Rectal smooth muscle tissue (tissue), 1 donor: ENCODE results near the gene MT1H.

Experiments
- H3K27ac ChIP-seq: one replicate; pipeline ENCODE4 v1.7.0; 2013; ENCODE audit warnings: low read depth, low read length, inconsistent platforms
- H3K27me3 ChIP-seq: one replicate; pipeline ENCODE4 v1.7.0; 2013; ENCODE audit warnings: low read length; ENCODE audit not compliant: control insufficient read depth, insufficient read depth
- H3K36me3 ChIP-seq: one replicate; pipeline ENCODE4 v1.7.0; 2013; ENCODE audit warnings: low read length; ENCODE audit not compliant: control insufficient read depth, insufficient read depth
- H3K4me1 ChIP-seq: one replicate; pipeline ENCODE4 v1.7.0; 2013; ENCODE audit warnings: low read length; ENCODE audit not compliant: control insufficient read depth, insufficient read depth
- H3K4me3 ChIP-seq: one replicate; pipeline ENCODE4 v1.7.0; 2013; ENCODE audit warnings: low read length
- H3K9ac ChIP-seq: one replicate; pipeline ENCODE4 v1.7.0; 2013; ENCODE audit warnings: low read length

Gene MT1H

GRCh38 chr16:56631197-56631596 lies 38.4 kb upstream of the MT1H start:
- H3K4me1 ChIP-seq: peaks cover 6% of the 10 kb centered on the region
- no peak overlapping the region for H3K4me3 ChIP-seq
- H3K36me3 ChIP-seq: no peaks in the 10 kb centered on the region
- peaks cover 14% of the 10 kb centered on the region for H3K27me3 ChIP-seq
- H3K27ac ChIP-seq: peak overlapping the region; percentile 15
- no peak overlapping the region for H3K9ac ChIP-seq

DNA sequence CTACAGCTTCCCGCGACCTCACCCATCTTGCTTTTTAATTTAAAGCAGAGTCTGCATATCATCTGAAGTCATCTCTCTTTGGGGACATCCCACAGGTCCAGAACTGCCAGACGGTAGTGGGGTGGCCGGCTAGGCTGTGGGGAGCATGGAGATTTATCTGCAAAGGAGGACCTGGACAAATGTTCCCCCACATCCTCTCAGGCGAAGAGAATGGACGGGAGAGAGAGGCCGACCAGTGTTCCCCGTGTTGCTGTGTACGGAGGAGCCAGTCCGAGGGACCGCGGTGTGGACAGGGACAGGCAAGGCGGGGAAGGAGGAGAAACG lies 37.8 kb upstream of the MT1H start:
- H3K4me3 ChIP-seq: peak overlapping the region; percentile 62
- peaks cover 3% of the 10 kb centered on the region for H3K4me1 ChIP-seq
- H3K9ac ChIP-seq: no peak overlapping the region
- peaks cover 18% of the 10 kb centered on the region for H3K27me3 ChIP-seq
- no peaks in the 10 kb centered on the region for H3K36me3 ChIP-seq
- H3K27ac ChIP-seq: peak overlapping the region; percentile 68

DNA sequence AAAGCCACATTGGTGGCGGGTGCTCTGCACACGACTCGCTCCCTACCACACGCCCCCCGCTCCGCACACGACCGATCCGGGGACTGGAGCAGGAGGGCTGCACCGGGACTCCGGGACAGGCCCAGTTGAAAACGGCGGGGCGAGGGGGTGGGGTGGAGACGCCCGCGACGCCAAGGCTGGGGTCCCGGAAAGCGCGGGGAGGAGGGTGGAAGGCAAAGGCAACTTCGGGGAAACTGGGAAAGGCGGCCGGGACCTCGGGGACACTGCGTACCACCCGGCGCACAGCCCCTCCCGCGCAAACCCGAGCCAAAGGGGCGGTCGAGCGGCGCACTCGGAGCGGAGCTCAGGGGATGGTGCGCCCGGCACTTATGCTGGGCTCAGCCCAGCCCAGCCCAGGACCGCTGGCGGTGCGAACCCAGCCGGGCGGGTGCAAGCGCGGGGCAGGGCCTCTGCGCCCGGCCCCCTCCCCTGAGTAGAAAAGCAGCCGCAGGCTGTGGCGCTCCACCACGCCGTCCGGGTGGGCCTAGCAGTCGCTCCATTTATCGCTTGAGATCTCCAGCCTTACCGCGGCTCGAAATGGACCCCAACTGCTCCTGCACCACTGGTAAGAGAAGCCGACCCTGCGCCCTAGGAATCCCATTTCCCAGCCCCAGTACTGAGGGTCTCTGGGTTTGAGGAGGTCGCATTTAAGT lies 37.3 kb upstream of the MT1H start, which contains the start of gene MT1M:
Gene MT1M, plus strand, starts transcription at position 504 of the 692 bp plus-strand sequence. Its CDS starts 73 bp downstream, at position 577.
- H3K27me3 ChIP-seq: peaks cover 19% of the 10 kb centered on the region
- peak within 1 kb of the TSS; percentile 68 for H3K9ac ChIP-seq
- peak within 1 kb of the TSS; percentile 62 for H3K4me3 ChIP-seq
- H3K4me1 ChIP-seq: no peaks in the 10 kb centered on the region
- no peaks in the 10 kb centered on the region for H3K36me3 ChIP-seq
- peak within 1 kb of the TSS; percentile 68 for H3K27ac ChIP-seq

DNA sequence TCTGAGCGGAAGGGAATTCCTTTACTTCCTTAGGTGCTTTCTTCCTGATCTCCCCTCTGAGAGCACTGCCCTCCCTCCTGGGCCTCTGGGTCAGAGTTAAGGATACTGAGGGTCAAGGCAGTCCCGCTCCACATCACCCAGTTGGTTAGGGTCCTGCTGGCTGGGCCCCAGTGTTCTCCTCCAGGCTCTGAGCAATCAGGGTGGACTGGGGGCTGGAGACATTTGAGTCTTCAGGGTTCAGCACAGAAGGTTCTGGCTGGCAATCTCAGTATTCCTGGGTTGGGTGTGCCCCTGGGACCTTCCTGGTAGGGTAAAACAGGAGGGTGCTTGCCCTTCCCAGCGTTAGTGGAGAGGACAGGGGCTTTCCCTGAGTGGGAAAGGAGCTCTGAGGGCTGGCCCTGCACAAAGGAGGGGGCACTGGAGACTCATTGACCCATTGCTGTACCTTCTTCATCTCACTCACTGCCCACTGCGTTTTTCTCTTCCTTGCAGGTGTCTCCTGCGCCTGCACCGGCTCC lies 36.7 kb upstream of the MT1H start:
- Histone ChIP-seq H3K36me3 (no peaks in the 10 kb centered on the region), H3K27ac (peak overlapping the region; percentile 2), H3K4me3 (peak overlapping the region; percentile 62), H3K4me1 (no peaks in the 10 kb centered on the region), H3K9ac (peak overlapping the region; percentile 68), H3K27me3 (peaks cover 21% of the 10 kb centered on the region)

DNA sequence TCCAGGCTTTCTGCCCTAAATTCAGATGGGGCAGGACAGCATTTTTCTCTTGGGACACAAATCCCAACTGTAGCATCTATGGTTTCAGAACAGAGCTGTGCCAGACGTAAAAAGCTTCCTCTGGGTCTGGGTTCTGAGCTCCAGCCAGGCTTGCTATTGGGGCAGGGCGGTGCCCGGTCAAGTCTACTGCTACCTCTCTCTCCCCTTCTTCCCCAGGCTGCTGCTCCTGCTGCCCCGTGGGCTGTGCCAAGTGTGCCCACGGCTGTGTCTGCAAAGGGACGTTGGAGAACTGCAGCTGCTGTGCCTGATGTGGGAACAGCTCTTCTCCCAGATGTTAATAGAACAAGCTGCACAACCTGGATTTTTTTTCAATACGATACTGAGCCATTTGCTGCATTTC lies 36.1 kb upstream of the MT1H start:
- H3K27me3 ChIP-seq: peaks cover 28% of the 10 kb centered on the region
- H3K4me1 ChIP-seq: no peaks in the 10 kb centered on the region
- H3K36me3 ChIP-seq: no peaks in the 10 kb centered on the region
- H3K27ac ChIP-seq: no peak overlapping the region
- H3K4me3 ChIP-seq: peak overlapping the region; percentile 62
- H3K9ac ChIP-seq: no peak overlapping the region

DNA sequence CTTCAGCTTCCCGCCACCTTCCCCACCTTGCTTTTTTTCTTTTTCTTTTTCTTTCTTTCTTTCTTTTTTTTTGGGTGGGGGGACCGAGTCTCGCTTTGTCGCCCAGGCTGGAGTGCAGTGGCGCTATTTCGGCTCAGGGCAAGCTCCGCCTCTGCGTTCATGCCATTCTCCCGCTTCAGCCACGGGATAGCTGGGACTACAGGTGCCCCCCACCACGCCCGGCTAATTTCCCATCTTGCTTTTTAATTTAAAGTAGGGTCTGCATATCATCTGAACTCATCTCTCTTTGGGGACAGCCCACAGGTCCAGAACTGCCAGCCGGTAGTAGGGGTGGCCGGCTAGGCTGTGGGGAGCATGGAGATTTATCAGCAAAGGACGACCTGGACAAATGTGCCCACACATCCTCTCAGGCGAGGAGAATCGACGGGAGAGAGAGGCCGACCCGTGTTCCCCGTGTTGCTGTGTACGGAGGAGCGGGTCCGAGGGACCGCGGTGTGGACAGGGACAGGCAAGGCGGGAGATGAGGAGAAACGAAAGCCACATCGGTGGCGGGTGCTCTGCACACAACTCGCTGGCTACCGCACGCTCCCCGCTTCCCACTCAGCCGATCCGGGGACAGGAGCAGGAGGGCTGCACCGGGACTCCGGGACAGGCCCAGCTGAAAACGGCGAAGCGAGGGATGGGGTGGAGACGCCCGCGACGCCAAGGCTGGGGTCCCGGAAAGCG lies 34.7 kb upstream of the MT1H start:
- no peaks in the 10 kb centered on the region for H3K4me1 ChIP-seq
- peaks cover 37% of the 10 kb centered on the region for H3K27me3 ChIP-seq
- no peak overlapping the region for H3K27ac ChIP-seq
- peak overlapping the region; percentile 16 for H3K4me3 ChIP-seq
- H3K9ac ChIP-seq: no peak overlapping the region
- H3K36me3 ChIP-seq: no peaks in the 10 kb centered on the region

DNA sequence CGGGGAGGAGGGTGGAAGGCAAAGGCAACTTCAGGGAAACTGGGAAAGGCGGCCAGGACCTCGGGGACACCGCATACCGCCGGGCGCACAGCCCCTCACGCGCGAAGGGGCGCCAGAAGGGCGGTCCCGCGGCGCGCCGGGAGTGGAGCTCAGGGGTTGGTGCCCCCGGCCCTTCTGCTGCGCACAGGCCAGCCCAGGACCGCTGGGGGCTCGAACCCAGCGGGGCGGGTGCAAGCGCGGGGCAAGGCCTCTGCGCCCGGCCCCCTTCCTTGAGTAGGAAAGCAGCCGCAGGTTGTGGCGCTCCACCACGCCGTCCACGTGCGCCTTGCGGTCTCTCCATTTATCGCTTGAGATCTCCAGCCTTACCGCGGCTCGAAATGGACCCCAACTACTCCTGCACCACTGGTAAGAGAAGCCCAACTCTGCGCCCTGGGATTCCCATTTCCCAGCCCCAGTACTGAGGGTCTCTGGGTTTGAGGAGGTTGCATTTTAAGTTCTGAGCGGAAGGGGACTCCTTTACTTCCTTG lies 34.1 kb upstream of the MT1H start:
- Histone ChIP-seq H3K9ac (no peak overlapping the region), H3K27me3 (peaks cover 37% of the 10 kb centered on the region), H3K36me3 (no peaks in the 10 kb centered on the region), H3K4me3 (peak overlapping the region; percentile 16), H3K27ac (no peak overlapping the region), H3K4me1 (no peaks in the 10 kb centered on the region)

DNA sequence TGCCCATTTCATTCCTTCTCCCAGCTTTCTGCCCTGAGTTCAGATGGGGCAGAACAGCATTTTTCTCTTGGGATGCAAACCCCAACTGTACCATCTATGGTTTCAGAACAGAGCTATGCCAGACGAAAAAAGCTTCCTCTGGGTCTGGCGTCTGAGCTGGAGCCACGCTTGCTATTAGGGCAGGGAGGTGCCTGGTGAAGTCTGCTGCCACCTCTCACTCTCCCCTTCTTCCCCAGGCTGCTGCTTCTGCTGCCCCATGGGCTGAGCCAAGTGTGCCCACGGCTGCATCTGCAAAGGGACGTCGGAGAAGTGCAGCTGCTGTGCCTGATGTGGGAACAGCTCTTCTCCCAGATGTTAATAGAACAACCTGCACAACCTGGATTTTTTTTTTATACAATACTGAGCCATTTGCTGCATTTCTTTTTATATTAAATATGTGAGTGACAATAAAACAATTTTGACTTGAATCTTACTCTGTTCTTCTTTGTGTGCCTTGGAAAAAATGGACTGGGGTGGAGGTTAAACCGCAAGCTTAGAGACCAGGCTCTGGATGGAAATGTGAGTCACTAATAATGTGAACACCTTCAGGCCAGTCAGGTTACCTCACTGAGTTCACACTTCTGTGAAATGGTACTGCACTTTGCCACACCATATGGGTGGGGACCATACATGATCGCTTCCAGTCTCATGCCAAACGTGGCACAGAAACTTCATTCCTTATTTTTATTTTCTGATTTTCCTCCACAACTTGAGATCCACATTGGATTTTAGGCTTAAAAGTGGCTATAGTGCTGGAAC lies 32.8 kb upstream of the MT1H start:
- H3K36me3 ChIP-seq: no peaks in the 10 kb centered on the region
- no peak overlapping the region for H3K27ac ChIP-seq
- no peaks in the 10 kb centered on the region for H3K4me1 ChIP-seq
- H3K9ac ChIP-seq: no peak overlapping the region
- H3K4me3 ChIP-seq: no peak overlapping the region
- H3K27me3 ChIP-seq: peaks cover 37% of the 10 kb centered on the region

DNA sequence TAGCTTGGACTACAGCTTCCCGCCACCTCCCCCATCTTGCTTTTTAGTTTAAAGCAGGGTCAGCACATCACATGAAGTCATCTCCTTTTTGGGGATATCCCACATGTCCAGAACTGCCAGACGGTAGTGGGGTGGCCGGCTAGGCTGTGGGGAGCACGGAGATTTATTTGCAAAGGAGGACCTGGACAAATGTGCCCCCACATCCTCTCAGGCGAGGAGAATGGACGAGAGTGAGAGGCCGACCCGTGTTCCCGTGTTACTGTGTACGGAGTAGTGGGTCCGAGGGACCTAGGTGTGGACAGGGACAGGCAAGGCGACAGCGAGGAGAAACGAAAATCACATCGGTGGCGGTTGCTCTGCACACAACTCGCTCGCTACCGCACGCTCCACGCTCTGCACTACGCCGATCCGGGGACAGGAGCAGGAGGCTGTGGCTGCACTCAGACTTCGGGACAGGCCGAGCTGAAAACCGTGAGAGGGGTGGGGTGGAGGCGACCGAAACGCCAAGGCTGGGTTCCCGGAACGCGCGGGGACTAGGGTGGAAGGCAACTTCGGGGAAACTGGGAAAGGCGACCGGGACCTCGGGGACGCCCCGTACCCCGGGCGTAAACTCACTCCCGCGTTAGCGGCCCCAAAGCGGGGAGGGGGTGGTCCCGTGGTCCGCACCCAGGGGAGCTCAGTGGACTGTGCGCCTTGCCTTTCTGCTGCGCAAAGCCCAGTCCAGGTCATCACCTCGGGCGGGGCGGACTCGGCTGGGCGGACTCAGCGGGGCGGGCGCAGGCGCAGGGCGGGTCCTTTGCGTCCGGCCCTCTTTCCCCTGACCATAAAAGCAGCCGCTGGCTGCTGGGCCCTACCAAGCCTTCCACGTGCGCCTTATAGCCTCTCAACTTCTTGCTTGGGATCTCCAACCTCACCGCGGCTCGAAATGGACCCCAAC lies 31.5 kb upstream of the MT1H start, which contains the start of gene MT1A:
Gene MT1A, plus strand, starts transcription at position 853 of the 937 bp plus-strand sequence. Its CDS starts 73 bp downstream, at position 926.
- Histone ChIP-seq H3K27ac (peak within 1 kb of the TSS; percentile 30), H3K9ac (no peak within 1 kb of the TSS), H3K4me1 (no peaks in the 10 kb centered on the region), H3K36me3 (no peaks in the 10 kb centered on the region), H3K27me3 (peaks cover 37% of the 10 kb centered on the region), H3K4me3 (peak within 1 kb of the TSS; percentile 65)

- H3K36me3 ChIP-seq: no peaks in the 10 kb centered on the region
- no peak overlapping the region for H3K4me3 ChIP-seq
- H3K27ac ChIP-seq: no peak overlapping the region
- H3K4me1 ChIP-seq: no peaks in the 10 kb centered on the region
- H3K27me3 ChIP-seq: peaks cover 33% of the 10 kb centered on the region
- H3K9ac ChIP-seq: no peak overlapping the region
Measured at GRCh38 chr16:56639045-56639444, 30.6 kb upstream of the MT1H start.

DNA sequence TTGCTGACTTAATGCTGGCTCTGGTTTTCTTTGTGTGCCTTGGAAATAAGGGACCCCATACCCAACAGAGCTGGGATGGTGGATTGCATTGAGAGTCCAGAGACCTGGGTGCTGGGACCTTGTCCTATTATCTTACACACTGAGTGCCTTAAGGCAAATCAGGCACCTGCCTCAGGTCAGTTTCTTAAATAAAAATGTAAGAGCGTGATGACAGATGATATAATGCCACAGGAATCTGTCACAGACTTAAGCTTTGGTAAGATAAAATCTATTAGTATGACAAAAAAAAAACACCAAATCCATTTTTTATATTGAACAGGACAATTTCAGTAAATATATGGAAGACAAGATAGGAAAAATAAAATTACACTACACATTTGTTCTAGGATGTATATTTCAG lies 29.5 kb upstream of the MT1H start:
- no peak overlapping the region for H3K4me3 ChIP-seq
- H3K27ac ChIP-seq: no peak overlapping the region
- no peaks in the 10 kb centered on the region for H3K36me3 ChIP-seq
- peaks cover 30% of the 10 kb centered on the region for H3K27me3 ChIP-seq
- H3K9ac ChIP-seq: no peak overlapping the region
- no peaks in the 10 kb centered on the region for H3K4me1 ChIP-seq
